ENCODE data around the gene LRRC51.
A peak's percentile ranks its signal among the peaks of the same experiment; 100 is the strongest.

Gene LRRC51, protein sequence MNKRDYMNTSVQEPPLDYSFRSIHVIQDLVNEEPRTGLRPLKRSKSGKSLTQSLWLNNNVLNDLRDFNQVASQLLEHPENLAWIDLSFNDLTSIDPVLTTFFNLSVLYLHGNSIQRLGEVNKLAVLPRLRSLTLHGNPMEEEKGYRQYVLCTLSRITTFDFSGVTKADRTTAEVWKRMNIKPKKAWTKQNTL

DNA sequence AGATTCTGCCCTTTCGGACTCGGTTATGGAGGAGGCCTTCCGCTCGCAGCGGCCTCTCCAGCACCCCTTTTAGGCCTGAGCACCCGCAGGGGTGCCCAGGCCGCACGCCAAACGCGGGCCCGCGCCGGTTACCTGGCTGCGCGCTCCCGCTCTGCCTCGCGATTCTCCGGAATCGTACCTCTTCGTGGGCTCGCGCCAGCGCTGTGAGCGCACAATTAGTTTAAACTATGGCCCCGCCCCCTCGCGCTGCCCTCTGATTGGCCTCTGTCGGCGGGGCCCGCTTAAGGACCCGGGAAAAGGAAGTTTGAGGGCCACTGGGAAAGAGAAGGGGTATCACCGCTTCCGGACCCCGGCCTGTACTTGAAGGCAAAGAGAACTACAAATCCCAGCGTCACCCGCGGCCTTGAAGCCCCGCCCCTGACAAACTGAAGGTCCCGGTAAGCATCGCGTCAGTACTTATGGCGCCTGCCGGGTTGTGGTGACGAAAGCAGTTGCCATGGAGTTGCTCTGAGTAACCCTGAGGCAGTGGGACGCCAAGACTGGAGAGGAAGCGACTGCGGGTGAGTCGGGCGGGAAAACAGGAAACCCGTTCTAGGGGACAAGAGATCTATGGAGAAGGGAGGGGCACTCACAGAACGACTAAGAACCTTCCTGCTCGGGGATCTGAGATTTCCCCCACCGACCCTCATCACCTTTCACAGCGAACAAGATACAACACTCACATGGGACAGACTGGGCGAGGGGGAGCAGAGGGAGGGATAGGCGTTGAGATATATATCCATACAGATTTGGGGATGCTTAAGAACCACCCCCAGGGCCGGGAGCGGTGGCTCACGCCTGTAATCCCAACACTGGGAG lies at the start of gene LRRC51, which contains the start of gene NUMA1:
Gene LRRC51, plus strand, starts transcription at position 525 of the 858 bp plus-strand sequence. CDS start 8,234 bp downstream, outside the sequence.
Gene NUMA1, minus strand, starts transcription at position 217 of the 858 bp plus-strand sequence. CDS start 44,599 bp downstream, outside the sequence.
- DNase-seq, result peak; percentile 100

DNA sequence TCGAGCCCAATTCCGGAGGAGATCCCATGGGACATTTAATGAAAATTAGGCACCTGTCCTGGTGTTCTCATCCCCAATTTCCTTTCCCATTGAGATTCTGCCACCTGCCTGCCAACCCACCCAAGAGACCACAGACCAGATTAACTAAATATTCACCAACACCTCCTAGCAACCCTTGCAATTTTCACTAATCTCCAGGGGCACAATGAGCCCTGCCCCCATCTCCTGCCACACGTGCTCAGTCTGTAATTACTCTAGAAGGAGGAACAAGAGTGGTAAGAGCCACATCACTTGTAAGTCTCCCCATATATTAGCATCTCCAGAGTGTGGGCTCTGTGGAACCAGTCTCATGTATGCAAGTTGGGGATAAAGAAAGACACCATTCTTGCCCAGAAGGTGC lies 44.0 kb upstream of the LRRC51 start:
- peak; percentile 68 for DNase-seq

DNA sequence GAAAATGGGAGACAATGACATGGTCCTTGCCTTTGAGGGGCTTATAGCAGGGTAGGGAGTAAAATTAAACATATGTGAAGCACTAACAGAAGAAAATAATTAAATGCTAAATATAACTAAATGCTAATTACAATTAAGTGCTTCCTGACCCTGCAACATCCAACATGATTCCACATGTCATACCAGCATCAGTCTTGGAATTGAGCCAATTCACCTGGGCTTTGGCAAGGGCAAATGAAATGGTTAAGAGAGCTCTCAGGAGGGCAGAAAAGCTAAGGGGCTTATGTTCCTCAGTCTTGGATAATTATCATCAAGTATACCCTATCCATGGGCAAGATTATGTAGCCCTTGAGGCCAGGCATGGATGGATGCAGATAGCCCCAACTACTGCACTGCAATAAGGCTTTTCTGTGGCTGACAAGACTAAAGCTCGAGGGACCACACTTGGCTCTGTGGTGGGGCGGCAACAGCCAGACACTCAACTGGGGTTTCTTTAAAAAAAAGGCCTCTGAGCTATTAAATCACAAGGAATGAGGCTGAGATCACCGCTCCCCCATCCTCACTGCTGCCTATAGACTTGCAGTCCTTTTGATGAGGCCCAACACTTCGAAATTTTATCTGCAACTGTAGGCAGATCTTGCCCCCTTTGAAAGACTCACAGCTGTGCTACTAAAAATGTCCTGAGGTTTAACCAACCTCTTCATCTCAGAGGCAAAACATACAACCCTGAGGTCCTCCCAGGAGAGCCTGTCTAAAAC lies 42.9 kb upstream of the LRRC51 start:
- peak; percentile 89 for DNase-seq

DNA sequence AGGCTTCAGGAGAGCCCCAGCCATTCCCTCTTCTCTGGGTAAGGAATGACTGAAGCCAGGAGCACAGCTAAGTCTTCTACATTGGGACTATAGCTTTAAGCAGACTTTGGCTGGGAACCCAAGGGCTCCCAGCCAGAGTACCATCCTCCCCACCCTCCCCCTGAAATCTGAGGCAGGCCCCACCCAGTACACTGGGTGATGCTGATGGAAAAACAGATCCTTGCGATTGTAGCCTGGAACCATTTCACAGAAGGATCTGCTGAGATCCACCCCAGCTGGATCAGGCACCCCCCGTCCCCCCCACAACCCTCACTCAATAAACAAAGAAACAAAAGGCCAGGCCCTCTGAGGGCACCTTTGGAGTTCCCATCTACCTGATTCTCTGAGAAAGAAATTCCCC lies 42.2 kb upstream of the LRRC51 start:
- peak; percentile 43 for DNase-seq

DNA sequence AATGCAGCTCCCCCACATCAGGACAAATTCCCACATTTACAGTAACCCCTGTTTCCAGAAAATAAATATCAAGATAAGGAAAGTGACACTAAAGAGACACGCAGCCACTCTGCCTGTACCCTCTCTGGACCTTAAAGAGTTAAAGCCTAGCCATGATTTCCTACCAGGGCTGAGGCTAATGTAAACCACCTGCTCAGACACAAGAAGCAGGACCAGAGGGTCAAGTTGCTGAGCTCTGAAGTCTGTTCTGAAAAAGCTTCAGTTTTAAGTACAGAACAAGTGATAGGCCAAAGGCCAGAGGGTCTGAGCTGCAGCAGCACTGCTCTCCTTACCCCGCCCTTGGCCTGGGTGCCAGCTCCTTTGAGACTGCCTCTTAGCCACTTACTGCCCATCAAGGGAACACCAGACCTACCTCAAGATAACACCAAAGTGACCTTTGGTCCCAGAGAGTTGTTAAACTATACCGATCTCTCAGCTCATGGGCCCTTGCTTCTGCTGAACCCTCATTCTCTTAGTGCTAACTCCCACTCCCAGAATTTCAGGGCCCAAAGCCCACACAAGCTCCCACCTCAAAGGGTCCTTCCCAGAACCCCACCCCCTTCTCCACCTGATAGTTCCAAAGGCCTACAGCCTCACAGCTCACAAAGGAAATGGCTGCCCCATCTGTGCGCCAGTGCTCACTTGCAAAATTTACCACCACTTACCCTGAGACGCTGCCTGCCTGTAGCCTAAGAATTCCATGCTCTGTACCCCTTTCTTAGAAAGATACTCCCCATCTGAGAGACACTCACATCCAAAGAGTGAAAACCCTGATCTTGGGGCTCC lies 41.4 kb upstream of the LRRC51 start:
- peak; percentile 24 for DNase-seq

DNA sequence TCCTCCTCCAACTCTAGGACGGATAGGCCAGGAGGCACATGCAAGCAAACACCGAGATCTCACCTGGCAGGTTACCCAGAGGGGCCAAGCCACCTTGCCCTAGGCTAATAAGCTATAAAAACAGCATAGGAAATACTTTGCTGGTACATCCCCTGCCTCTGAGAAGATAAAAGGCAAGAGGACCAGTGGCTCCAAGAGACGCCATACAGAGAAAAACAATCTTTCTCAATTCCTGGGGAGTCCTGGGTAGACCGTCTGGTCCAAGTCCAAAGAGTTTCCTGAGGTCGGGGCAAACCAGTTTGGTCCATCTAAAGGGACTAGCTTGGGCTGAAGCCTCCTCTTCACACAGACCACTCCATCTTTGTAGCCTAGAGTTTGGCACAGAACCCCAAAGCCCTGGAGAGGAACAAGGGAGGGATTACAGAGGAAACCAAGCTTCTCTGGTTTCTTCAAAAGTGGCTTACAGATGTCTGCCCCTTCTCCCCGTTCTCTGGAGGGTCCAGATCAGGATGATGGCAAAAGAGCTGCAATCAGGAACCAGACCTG lies 40.7 kb upstream of the LRRC51 start:
- DNase-seq, result no peak

DNA sequence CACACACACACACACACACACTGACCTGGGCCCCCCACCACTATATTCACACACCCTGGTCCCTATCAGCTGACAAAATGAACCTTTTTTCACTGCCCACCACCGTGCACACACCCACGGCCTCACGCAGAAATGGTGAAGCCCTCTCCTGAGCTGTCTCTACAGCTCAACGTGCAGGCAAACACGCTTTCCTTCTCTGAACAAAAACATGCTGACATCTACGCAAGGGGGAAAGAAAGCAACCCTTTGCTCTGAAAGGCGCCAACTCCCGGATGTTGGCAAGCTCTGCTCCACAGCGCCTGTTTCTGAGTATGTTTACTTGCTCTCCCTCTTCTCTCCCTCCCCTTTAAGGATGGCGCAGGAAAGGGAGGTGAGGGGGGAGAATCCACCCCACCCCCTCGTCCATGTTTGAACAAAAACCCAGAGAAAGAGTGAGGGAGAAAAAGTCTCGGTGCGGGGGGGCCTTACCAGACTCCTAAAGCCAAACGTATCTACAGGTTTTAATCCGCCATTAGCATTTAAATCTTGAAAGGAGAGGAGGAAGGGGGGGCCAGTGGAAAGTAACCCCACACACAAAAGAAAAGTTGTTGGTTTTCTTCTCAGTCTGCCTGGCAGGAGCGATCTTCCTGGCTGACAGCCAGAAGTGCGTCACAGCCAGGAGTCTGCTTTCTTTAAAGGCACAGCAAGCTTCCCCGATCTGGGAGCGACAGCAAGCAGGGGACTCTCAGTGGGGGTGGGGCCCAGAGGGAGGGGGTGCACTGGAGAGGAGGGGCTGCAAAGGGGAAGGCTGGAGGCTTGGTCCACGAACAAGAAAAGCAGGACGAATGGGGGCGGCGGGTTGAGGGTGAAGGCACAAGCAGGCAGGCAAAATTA lies 39.9 kb upstream of the LRRC51 start:
- peak; percentile 95 for DNase-seq

DNA sequence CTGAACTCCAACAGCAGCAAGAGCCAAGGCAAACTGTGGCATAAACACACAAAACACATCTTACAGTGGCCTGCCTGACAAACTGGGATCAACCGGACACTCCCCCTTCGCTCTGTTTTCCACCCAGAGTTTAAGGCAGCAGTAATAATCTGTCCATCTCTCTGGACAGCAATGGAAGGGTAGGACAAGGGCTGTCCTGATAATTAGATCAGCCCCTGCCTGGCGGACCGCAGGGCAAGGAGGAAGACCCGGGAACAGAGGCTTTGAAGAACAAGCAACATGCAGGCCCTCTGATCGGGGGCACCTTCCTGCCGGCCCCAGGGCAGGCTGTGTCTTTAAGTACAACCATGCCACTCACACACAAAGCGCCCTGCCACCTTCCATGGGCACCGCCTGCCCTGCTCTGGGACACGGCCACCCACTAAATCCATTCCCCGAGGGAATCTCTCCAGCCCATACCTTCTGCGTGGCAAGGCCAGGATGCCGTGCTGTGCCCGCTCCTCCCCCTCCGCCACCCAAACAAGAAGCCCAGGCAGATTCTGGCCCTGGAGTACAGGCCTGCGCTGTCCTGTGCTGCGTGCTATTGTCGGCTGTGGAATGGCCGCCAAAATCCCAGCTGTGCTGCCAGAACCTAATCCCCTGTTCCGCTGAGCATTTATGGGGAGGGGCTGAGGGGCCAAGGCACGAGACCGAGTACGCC lies 39.1 kb upstream of the LRRC51 start:
- peak; percentile 84 for DNase-seq

DNA sequence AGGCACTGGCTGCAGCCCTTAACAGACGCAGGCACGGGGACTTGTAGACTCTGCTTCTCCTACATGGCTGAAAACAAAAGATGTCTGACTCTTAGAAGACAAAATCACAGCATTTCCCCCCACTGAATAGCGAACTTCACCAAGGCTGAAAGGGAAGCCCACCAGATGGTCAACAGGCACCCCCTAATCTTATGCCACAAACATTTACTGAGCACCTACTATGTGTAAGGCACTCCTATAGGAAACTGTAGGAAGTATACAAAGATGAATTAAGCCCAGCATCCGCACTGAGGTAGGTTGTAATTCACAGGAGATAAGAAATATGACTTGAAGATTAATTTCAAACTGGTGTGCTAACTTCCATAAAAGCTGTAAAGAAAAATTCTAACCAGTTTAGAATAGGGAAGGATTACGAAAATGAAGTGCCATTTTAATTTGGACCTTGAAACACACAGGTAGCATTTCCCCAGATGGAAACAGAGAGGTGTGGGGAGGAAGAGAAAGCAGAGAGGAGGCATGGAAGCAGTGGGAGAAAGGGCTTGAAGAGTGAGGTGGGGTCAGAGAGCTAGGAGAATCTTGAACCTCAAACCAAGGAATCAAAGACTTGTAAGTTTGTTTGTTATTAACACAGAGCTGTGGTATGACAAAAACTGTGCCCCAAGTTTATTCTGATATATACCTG lies 38.4 kb upstream of the LRRC51 start:
- DNase-seq, result peak; percentile 9

DNA sequence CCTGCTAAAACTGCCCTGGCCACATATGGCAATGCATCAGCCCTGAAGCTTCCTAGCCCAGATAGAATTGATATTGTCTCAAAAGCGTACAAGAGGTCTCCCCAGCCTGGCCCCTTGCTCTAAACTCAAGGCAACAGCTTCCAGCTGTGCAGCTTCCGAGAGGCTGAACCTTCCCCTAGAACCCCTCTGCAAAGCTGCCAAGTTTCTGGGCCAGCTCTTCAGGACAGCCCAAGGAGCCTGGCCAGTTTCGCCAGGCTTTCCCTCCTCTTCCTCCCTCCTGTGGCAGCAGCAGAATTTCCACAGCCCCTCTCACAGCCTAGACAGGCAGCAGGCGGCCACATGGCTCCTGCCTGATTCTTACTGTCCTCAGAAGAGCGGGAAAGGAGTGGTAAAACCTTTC lies 34.8 kb upstream of the LRRC51 start:
- DNase-seq, result no peak

DNA sequence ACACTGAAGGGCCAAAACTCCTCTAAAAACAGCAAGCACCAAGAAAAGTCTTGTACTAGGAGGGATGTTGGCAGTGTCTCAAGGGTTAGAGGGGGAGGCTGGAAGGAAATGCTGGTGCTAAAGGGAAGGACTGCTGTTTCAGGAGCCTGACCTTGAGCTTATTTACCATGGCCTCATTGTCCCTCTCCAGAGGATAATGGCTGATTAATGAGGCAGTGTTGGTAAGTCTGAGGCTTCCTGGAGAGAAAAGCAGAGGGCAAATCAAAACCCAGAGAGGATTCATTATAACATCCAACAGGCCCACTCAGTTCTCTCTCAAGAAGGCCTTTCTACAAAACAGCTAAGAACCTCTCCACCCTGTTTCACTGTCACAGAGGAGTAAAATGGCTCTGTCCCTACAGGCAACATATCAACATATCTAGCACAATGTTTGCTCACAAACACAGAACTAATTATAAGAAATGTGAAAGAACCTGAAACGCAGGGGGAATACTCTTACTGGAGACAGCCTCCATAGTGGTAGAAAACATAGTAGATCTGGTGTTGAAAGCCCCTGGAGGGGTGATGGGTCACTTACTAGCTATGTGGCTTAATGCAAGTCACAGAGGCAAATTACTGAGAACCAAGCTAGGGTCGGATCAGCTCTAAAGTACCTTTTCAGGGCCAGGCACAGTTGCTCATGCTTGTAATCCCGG lies 31.7 kb upstream of the LRRC51 start:
- no peak for DNase-seq

DNA sequence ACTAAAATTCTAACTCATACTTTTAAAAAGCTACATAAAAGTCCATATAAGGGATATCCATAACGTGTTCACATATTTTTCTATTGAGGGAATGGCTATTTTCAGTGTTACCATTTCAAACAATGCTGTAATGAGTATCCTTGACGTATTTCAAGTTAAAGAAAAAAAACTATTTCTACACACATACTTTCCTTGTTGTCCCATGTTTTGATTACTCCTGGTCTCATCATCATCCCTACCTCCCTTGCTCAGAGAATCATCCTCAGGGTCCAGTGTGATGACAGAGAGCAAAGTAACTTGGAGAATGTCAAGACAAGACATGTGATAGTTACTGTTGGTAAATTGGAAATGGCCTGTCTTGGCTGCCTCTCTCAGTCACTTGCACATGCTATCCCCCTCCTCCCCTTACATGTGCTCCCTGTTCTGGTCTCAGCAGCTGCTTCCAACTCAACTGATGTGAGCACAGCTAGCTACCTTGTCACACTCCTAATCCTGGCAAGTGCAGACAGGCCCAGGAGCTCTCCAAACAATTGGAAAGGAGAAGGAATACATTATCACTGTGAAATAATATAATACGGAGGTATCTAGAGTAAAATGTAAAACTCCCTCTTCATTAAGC lies 22.1 kb upstream of the LRRC51 start:
- peak; percentile 88 for DNase-seq

DNA sequence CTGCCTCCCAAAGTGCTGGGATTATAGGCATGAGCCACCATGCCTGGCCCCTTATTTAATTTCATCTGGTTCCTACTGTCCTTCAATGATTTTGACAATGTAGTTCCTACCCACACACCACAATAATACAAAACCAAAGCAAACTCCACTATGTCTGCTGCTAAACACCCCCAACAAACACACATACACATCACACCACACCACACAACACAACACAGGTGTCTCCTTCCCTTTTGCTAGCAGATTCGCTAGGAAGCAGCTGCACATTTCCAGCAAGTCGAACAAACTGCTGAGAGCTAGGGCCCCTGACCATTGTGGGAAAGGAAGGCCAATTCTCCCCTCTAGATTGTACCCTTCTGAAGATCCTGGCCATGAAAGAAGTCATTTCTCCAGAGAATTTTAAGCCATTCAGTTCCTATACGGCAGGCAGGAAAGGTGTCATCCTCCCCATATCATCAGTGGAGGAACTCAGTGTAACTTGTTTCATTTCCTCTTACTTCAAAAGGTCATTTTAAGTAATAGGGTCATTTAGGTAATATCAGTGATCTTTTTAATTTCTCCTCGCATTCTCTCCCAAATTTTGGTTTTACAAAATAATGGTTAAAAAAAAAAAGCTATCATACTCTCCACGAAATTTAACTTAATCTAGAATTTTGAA lies 18.8 kb upstream of the LRRC51 start:
- DNase-seq, result no peak

DNA sequence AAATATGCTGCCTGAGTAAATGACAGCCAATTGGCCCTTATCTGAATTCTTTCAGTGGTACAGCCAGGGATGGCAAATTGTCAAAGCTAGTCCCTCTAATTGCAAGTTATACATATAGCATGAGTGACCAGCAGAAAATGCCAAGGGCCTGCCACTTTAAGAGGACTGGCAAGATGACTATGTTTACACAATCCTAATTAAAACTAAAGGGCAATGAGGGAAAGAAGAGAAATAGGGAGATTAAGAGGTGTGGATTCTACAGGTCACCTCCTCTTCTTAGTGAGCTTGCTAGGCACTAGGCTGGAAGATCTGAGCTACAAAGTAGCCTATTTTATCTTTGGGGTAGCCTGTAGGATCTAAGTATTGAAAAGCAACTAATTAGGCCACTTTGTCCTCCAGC lies 13.8 kb upstream of the LRRC51 start:
- DNase-seq, result no peak

DNA sequence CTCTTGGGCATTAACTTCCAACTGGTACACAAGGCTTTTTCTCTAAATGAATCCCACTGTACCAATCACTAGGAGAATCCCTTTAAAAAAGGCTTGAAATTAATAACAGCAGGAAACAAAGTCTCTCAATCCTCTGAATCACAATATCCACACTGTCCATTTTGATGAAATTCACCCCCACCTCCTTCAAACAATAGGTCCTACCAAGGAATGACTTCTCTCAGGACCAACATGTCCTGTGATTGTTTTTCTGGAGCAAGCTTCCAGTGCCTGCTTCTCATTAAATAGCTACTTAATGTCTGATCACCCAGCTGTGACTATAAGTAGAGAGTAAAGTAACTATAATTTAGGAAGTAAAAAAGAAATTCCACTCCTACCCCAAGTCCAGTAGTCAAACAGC lies 13.4 kb upstream of the LRRC51 start:
- no peak for DNase-seq

DNA sequence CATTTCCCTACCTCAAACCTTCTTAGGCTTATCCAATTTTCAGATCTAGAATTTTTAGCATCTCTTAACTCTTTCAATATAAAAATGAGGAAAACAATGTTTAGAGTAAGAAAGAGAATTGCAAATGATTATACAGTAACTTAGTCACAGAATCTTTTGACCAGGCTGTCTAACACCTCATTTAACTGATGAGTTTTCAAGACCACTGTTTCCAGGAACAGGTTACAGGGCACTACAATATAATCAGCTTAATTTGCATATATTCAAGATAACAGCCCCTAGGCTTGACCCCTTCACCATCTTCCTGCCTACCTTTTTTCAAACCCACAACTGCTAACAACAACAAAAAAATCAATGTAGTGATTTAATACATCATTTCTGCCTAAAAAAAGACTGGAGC lies 13.0 kb upstream of the LRRC51 start:
- no peak for DNase-seq

DNA sequence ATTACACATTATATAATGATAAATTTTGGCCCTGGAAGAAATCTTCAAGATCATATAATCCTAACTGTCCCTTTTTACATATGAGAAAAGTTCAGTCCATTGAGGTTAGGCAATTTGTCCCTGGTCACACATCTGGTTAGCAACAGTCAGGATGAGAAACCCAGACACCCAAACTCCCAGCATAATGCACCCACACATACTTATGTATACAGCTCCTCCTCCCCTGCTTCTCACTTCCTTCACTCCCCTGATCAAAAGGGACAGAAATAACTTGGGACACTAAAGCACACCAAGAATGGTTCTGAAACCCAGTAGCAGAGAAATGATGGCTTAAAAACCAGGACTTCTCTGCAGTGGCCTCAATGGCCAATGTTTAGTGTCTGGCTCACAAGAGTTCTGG lies 11.4 kb upstream of the LRRC51 start:
- DNase-seq, result no peak

DNA sequence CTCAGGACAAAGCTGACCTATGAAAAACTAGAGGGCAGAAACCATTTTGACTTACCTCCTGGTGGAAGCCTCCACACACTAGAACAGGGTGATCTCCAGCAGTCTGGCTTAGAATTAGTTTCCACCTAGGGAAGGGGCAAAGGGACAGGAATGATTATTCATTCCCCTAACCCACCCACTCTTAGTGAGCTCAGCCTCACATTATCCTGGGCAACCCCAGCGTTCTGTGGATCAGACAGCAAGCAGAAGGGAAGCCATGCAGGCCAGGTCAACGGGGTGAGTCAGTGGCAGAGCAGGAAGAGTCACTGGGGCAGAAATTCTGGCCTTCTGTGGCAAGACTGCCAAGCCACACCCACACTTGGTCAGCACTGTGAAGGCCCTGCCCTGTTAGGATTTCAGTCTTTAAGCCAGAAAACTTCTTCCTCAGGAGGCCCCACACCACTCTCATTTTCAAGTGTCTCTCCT lies 10.8 kb upstream of the LRRC51 start:
- DNase-seq, result no peak

All from NCI-H2171 treated with DMSO at 0.1 percent for 48 hours (cell line).